Panc1 (cell line): ENCODE data around the gene NTM.

Source experiments
- TF ChIP-seq, protein P1 (sequence below), 2 experiments: IDR thresholded peaks; 2 replicates each; pipeline ENCODE4 v1.6.1; 2011 to 2012; ENCODE audit warnings: low read depth in 2 of 2, control low read depth in 1 of 2, low read length in 1 of 2, mild to moderate bottlenecking in 1 of 2, moderate library complexity in 1 of 2; ENCODE audit not compliant: insufficient read depth in 1 of 2
- TF ChIP-seq, protein P2 (sequence below): fragments of 450-650 bp; IDR thresholded peaks from 2 replicates; pipeline ENCODE4 v1.5.1; 2017; ENCODE audit warnings: mild to moderate bottlenecking

DNA sequence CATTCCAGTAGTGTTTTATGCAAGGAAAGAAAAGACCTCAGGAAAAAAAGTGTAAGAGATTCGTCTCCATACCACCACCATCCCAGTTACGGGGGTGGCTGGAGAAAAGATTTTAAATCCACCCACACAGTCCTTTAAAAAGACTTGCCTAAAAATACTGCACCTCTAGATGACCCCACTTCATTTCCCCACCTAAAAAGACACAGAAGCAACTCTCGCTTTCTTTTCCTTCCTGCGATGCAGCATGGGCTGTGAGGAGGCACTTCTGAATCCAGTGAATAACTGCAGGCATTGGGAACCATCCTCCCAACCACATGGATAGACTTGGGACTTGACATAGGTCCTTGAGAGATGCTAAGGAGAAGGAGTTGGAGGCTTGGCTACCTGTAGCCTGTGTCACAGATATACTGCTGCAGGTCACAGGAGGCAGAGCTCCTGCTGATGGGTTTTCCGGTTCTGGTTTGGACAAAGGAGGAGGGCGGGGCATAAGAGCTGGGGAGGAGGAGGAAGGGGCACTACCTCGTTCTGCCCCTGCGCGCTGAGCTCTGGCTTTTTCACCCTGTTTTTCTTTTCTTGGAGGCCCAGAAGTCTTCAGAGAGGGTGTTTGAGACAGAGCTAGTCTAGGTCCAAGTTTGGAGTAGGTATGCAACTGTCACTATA is 285.9 kb downstream of the NTM start:
- TF ChIP-seq, protein P1, sequence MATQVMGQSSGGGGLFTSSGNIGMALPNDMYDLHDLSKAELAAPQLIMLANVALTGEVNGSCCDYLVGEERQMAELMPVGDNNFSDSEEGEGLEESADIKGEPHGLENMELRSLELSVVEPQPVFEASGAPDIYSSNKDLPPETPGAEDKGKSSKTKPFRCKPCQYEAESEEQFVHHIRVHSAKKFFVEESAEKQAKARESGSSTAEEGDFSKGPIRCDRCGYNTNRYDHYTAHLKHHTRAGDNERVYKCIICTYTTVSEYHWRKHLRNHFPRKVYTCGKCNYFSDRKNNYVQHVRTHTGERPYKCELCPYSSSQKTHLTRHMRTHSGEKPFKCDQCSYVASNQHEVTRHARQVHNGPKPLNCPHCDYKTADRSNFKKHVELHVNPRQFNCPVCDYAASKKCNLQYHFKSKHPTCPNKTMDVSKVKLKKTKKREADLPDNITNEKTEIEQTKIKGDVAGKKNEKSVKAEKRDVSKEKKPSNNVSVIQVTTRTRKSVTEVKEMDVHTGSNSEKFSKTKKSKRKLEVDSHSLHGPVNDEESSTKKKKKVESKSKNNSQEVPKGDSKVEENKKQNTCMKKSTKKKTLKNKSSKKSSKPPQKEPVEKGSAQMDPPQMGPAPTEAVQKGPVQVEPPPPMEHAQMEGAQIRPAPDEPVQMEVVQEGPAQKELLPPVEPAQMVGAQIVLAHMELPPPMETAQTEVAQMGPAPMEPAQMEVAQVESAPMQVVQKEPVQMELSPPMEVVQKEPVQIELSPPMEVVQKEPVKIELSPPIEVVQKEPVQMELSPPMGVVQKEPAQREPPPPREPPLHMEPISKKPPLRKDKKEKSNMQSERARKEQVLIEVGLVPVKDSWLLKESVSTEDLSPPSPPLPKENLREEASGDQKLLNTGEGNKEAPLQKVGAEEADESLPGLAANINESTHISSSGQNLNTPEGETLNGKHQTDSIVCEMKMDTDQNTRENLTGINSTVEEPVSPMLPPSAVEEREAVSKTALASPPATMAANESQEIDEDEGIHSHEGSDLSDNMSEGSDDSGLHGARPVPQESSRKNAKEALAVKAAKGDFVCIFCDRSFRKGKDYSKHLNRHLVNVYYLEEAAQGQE (IDR thresholded peaks at IDR 0.05; ENCODE audit: insufficient read depth in 1 of 2, low read depth in 2 of 2, low read length in 1 of 2), result no peak
- TF ChIP-seq, protein P2, sequence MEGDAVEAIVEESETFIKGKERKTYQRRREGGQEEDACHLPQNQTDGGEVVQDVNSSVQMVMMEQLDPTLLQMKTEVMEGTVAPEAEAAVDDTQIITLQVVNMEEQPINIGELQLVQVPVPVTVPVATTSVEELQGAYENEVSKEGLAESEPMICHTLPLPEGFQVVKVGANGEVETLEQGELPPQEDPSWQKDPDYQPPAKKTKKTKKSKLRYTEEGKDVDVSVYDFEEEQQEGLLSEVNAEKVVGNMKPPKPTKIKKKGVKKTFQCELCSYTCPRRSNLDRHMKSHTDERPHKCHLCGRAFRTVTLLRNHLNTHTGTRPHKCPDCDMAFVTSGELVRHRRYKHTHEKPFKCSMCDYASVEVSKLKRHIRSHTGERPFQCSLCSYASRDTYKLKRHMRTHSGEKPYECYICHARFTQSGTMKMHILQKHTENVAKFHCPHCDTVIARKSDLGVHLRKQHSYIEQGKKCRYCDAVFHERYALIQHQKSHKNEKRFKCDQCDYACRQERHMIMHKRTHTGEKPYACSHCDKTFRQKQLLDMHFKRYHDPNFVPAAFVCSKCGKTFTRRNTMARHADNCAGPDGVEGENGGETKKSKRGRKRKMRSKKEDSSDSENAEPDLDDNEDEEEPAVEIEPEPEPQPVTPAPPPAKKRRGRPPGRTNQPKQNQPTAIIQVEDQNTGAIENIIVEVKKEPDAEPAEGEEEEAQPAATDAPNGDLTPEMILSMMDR, result no peak
